Hepatocyte (in vitro differentiated cells): Measurements from ENCODE around the gene LRP1B.

Experiments
- EZH2 ChIP-seq: fragments of 200-600 bp; sonication (generic); IDR thresholded peaks from 2 replicates; pipeline ENCODE4 v1.6.1; 2016; ENCODE audit warnings: antibody characterized with exemption, mild to moderate bottlenecking, borderline replicate concordance
- EZH2phosphoT487 ChIP-seq: fragments of 200-600 bp; sonication (generic); IDR thresholded peaks from one replicate; pipeline ENCODE4 v1.6.1; 2018; ENCODE audit warnings: antibody characterized with exemption, mild to moderate bottlenecking, low read depth, moderate library complexity; ENCODE audit not compliant: unreplicated experiment, severe bottlenecking
- TF ChIP-seq, protein P1 (sequence below): fragments of 200-600 bp; sonication (generic); IDR thresholded peaks from 2 replicates; pipeline ENCODE4 v1.5.1; 2016; ENCODE audit warnings: antibody characterized with exemption, mild to moderate bottlenecking; ENCODE audit not compliant: poor library complexity

DNA sequence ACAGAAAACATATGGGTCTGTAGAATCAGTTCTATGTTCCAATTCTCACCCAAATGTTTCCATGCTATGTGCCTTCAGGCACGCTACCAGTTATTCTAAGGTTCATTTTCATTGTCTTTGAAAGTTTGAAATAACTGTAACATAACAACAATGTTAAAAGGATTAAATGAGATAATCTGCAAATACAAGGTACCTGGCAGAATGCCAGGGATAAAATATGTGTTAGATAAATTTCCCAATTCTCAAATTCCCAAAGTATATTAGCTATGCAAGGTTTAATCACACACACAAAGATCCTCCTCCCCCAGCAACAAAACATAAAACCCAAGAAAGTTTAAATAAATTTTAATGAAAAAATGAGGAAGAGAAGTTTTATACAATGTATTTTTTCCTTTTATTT is 261.2 kb downstream of the LRP1B start:
- no peak for TF ChIP-seq EZH2phosphoT487
- TF ChIP-seq, protein P1, sequence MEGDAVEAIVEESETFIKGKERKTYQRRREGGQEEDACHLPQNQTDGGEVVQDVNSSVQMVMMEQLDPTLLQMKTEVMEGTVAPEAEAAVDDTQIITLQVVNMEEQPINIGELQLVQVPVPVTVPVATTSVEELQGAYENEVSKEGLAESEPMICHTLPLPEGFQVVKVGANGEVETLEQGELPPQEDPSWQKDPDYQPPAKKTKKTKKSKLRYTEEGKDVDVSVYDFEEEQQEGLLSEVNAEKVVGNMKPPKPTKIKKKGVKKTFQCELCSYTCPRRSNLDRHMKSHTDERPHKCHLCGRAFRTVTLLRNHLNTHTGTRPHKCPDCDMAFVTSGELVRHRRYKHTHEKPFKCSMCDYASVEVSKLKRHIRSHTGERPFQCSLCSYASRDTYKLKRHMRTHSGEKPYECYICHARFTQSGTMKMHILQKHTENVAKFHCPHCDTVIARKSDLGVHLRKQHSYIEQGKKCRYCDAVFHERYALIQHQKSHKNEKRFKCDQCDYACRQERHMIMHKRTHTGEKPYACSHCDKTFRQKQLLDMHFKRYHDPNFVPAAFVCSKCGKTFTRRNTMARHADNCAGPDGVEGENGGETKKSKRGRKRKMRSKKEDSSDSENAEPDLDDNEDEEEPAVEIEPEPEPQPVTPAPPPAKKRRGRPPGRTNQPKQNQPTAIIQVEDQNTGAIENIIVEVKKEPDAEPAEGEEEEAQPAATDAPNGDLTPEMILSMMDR, result no peak
- no peak for TF ChIP-seq EZH2
